Activated naive CD8-positive, alpha-beta T cell treated with anti-CD3 and anti-CD28 coated beads, Interleukin-2, amount 50 U/mL, for 24 hours (primary cell): ENCODE results near the gene GRM1.

Experiments
- ATAC-seq: fragments of 150-1000 bp; cut with Tn5 transposase; one replicate; pipeline ENCODE4 v1.10.0; 2021
- DNase-seq: peaks from one replicate; pipeline ENCODE4 v3.0.0; 2021
- H3K27ac Mint-ChIP-seq: one replicate; pipeline ENCODE4 v1.8.0; 2021; ENCODE audit warnings: mild to moderate bottlenecking, mixed read lengths
- H3K27me3 Mint-ChIP-seq: one replicate; pipeline ENCODE4 v1.8.0; 2021; ENCODE audit warnings: mixed read lengths
- H3K36me3 Mint-ChIP-seq: one replicate; pipeline ENCODE4 v1.8.0; 2021; ENCODE audit warnings: low read depth, mixed read lengths
- H3K4me1 Mint-ChIP-seq: one replicate; pipeline ENCODE4 v1.8.0; 2021; ENCODE audit warnings: mixed read lengths
- H3K4me3 Mint-ChIP-seq: one replicate; pipeline ENCODE4 v1.8.0; 2021; ENCODE audit warnings: mild to moderate bottlenecking, moderate library complexity, mixed read lengths
- H3K9me3 Mint-ChIP-seq: one replicate; pipeline ENCODE4 v1.8.0; 2021; ENCODE audit warnings: mixed read lengths

Gene GRM1

DNA sequence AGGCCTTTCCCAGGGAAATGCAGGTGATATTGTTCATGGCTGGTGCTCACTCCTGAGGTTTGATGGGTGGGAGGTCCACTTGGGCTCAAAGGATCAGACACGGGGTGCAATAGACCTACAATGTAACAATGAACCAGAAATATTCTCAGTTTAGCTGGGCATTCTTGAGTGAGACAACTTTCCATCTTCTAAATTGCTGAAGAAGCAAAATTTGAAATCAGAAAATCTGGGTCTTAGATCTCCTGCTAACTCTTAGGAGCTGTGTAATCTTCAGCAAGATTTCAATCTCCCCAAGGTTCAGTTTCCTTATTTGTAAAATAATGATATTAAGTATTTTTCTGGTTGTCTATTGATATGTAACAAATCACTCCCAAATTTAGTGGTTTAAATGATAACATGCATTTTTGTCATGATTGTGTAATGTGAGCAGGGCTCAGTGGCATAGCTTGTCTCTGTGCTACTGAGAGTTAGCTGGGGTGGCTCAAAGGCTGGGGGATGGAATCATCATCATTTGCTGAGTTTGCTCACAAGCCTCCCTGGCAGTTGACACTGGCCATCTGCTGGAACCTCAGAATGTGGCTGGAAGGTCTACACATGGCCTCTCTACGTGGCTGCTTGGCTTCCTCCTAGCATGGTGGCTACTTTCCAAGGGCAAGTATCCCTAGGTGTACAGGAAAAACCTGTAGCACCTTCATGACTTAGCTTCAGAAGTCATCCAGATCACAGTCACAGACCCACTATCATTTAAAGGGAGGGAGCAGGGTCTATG lies 98.8 kb downstream of the GRM1 start:
- Mint-ChIP-seq H3K9me3 (no peaks in the 10 kb centered on the region), H3K4me3 (no peak overlapping the region), H3K27me3 (peaks cover 5% of the 10 kb centered on the region), H3K4me1 (no peaks in the 10 kb centered on the region), H3K36me3 (no peaks in the 10 kb centered on the region), H3K27ac (no peak overlapping the region)
- no peak for ATAC-seq
- no peak for DNase-seq

DNA sequence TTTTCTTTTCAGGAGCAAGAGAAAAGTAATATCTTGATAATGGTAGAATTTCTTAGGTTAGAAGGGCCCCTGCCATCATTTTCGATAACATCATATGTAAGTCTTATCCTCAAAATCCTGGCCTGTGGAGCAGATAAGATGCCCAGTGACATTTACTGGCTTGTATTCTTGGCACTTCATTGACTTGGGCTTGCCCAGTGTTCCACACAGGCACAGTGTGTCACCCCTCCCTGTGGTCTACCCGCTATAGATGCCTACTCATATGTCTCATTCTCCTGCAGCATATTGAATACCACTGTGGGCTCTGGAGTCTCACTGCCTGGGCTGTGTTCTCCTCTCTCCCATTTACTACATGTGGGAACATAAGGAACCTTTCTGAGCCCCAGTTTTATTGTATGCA lies 105.0 kb downstream of the GRM1 start:
- Mint-ChIP-seq H3K4me1 (no peaks in the 10 kb centered on the region), H3K4me3 (no peak overlapping the region), H3K36me3 (no peaks in the 10 kb centered on the region), H3K27ac (no peak overlapping the region), H3K27me3 (no peaks in the 10 kb centered on the region), H3K9me3 (peaks cover 6% of the 10 kb centered on the region)
- no peak for DNase-seq
- no peak for ATAC-seq

DNA sequence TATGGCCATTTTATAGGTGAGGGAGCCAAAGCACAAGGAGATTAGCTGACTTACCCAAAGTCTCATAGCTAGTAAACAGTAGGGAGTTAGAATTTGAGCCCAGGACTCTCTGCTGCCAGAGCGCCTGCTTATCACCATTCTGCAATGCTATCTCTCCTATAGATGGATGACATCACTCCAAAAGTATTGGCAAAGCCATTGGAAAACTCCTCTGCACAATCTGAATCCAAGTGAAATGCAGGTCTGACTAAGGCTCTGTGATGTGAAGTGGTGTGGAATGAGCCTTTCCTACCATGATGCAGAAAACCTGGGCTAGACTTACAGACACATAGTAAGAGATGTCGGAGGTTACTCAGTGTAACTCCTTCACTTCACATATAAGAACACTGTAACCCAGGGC lies 106.3 kb downstream of the GRM1 start:
- H3K4me3 Mint-ChIP-seq = no peak overlapping the region
- no peak for DNase-seq

DNA sequence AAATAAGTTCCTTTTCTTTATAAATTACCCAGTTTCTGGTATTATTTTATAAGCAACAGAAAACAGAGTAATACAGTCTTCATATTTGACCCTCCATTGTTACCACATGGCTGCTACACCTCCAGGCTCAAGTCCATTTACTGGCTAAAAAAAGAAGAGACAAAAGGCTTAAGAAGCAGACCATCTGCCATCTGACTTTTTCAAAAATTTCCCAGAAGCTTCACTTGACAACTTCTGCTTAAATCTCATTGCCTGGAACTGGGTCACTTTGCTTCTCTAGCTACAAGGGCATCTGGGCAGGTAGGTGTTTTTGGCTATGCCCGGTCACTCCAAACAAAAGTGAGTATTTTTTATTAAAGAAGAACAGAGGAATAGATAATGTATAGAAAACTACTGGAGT lies 118.0 kb downstream of the GRM1 start:
- H3K4me1 Mint-ChIP-seq = no peaks in the 10 kb centered on the region
- H3K36me3 Mint-ChIP-seq = no peaks in the 10 kb centered on the region
- DNase-seq (no peak), ATAC-seq (no peak)
- H3K27ac Mint-ChIP-seq = no peak overlapping the region
- no peak overlapping the region for H3K4me3 Mint-ChIP-seq
- no peaks in the 10 kb centered on the region for H3K9me3 Mint-ChIP-seq
- no peaks in the 10 kb centered on the region for H3K27me3 Mint-ChIP-seq

More for the DNA sequence above, 106.3 kb downstream of the GRM1 start:
- Mint-ChIP-seq H3K27me3 (no peaks in the 10 kb centered on the region), H3K9me3 (peaks cover 6% of the 10 kb centered on the region), H3K27ac (no peak overlapping the region), H3K4me1 (no peaks in the 10 kb centered on the region), H3K36me3 (no peaks in the 10 kb centered on the region)
- ATAC-seq = no peak

DNA sequence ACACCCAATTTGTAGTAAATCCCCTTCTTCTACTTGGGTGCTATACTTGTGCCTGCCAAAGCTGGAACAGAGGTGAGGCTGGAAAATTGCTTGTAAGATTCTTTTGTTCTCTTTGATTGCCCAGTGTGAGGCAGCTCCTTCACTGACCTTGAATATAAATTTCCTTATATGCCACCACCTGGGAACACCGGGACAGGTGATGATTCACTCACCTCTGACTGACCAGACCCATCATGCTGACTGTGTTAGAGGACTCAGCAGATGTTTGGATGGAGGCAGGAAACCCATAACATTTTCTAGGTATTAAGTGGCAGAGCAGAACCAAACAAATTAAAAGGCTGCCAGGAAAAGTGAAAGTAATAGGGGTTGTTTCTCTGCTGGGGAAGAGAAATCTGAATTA lies 120.9 kb downstream of the GRM1 start:
- DNase-seq (no peak), ATAC-seq (no peak)
- H3K9me3 Mint-ChIP-seq = no peaks in the 10 kb centered on the region
- no peaks in the 10 kb centered on the region for H3K4me1 Mint-ChIP-seq
- no peaks in the 10 kb centered on the region for H3K27me3 Mint-ChIP-seq
- H3K4me3 Mint-ChIP-seq = no peak overlapping the region
- no peaks in the 10 kb centered on the region for H3K36me3 Mint-ChIP-seq
- no peak overlapping the region for H3K27ac Mint-ChIP-seq

DNA sequence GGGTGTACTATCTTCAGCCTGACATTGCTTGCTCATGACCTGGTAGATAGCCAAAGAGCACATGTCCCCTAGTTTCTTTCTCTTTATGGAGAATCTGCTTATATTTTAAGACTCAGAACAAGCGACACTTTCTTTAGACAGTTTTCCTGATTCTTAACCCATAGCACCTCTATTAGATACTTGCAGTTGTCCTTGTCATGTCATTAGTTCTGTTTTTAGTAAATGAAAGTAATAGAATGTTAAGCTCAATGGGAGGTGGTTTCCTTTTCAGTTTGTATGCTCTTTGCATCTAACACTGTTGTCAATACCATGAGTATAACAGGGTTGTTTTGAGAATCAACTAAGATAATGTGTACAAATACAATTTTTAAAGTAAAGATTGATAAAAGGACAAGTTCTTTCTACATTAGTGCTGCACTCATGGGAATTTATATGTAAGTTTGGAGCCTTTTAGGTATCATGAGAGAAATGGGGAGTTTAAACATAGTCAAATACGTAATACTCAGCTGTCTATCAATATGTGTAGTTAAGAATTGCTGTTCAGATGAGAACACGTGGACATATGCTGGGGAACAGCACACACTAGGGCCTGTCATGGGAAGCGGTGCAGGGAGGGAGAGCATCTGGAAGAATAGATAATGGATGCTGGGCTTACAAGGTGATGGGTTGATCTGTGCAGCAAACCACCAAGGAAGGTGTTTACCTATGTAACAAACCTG lies 124.3 kb downstream of the GRM1 start:
- no peak for ATAC-seq
- Mint-ChIP-seq H3K36me3 (no peaks in the 10 kb centered on the region), H3K27ac (no peak overlapping the region), H3K27me3 (no peaks in the 10 kb centered on the region), H3K9me3 (no peaks in the 10 kb centered on the region), H3K4me1 (no peaks in the 10 kb centered on the region), H3K4me3 (no peak overlapping the region)
- no peak for DNase-seq

DNA sequence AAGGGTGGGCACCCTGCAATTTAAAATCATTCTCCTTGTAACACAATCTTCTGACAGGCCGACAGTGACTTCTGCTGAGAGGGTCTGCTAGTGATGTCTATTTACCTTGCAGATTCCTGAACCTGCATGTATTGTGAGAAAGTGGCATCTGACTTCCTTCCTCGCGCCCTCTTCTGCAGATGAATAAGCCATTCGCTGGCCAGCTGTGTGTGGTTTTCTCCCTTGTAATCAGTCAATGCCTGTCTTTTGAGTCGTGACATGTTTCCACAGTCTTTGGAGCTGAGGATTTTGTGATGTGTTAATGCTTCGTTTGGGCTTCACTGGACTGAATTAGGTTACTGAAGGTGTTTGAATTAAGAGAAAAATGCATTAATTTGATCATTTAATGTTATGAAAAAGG lies 125.3 kb downstream of the GRM1 start:
- Mint-ChIP-seq H3K4me3 (no peak overlapping the region), H3K36me3 (no peaks in the 10 kb centered on the region)
- DNase-seq = no peak

DNA sequence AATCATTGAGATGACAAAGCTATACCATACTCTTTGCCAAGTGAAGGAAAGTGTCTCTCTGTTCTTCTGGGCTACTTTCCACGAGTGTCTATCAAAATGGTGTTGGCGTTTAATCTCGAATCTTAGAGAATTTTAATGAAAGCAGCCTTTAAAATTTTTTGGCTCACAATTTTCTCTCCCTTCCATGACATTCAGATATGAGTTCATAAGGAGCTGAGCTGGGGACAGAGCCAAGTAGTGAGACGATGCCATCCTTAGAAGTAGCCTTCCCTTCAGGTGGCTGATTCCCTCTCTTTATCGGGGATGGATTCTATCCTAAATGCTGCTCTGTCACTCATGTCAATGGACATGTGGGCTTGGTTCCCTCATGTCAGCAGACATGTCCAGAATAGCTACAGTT lies 132.8 kb downstream of the GRM1 start:
- Mint-ChIP-seq H3K27ac (no peak overlapping the region), H3K4me1 (no peaks in the 10 kb centered on the region), H3K36me3 (no peaks in the 10 kb centered on the region), H3K27me3 (peaks cover 2% of the 10 kb centered on the region), H3K4me3 (no peak overlapping the region), H3K9me3 (no peaks in the 10 kb centered on the region)
- ATAC-seq (no peak), DNase-seq (no peak)

More for the DNA sequence above, 125.3 kb downstream of the GRM1 start:
- H3K4me1 Mint-ChIP-seq = no peaks in the 10 kb centered on the region
- no peaks in the 10 kb centered on the region for H3K9me3 Mint-ChIP-seq
- no peak for ATAC-seq
- H3K27me3 Mint-ChIP-seq = no peaks in the 10 kb centered on the region
- no peak overlapping the region for H3K27ac Mint-ChIP-seq

DNA sequence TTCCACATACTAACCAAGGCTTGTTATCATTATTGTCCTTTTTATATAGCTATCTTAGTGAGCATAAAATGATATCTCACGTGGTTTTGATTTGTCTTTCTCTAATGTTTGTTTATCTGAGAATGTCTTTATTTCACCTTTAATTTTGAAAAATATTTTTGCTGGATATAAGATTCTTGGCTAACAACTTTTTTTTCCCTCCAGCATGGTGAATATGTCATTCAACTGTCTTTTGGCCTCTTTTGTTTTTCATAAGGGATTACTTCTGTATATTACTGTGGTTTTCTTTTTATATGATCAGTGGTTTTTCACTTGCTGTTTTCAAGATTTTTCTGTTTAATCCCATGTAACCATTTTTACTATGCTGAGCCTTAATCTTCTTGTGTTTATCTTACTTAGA lies 141.0 kb downstream of the GRM1 start:
- no peaks in the 10 kb centered on the region for H3K27me3 Mint-ChIP-seq
- no peak overlapping the region for H3K27ac Mint-ChIP-seq
- H3K36me3 Mint-ChIP-seq = no peaks in the 10 kb centered on the region
- H3K9me3 Mint-ChIP-seq = peaks cover 20% of the 10 kb centered on the region
- no peaks in the 10 kb centered on the region for H3K4me1 Mint-ChIP-seq
- no peak overlapping the region for H3K4me3 Mint-ChIP-seq
- ATAC-seq (no peak), DNase-seq (no peak)

DNA sequence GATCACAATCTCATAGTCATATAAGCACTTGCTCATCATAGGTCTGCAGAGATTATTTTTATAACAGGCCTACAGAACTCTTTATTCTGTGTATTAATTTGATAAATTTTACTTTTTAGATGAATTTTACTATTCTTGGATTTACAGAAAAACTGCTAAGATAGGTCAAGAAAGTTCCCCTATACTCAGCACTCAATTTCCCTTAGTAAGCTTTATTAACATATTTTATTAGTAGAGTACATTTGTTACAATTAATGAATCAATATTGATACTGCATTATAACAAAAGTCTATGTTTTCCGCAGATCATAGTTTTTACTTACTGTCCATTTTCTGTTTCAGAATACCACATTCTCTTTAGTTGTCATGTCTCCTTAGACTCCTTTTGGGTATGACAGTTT lies 148.9 kb downstream of the GRM1 start:
- DNase-seq (no peak), ATAC-seq (no peak)
- H3K9me3 Mint-ChIP-seq = no peaks in the 10 kb centered on the region
- no peaks in the 10 kb centered on the region for H3K36me3 Mint-ChIP-seq
- no peak overlapping the region for H3K27ac Mint-ChIP-seq
- H3K4me1 Mint-ChIP-seq = no peaks in the 10 kb centered on the region
- H3K4me3 Mint-ChIP-seq = no peak overlapping the region
- no peaks in the 10 kb centered on the region for H3K27me3 Mint-ChIP-seq

DNA sequence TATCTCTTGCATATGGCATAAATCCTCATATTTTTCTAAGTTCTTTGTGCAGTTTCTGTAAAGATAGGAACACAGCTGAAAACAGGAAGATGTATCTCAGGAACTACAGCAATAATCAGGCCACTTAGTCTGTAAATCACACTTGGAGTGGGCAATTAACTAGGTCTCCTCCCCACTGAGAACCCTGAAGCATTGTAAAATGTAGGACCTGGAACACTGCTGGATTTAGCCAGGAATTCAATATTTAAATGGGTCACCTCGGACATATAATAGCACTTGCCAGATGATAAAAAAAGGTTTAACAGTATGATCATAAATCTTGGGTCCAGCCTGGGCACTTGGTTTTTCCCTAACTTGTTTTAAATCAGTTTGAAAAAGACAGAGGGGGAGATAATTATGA lies 155.0 kb downstream of the GRM1 start:
- no peak for ATAC-seq
- Mint-ChIP-seq H3K27me3 (no peaks in the 10 kb centered on the region), H3K9me3 (no peaks in the 10 kb centered on the region), H3K36me3 (no peaks in the 10 kb centered on the region), H3K4me1 (no peaks in the 10 kb centered on the region), H3K27ac (no peak overlapping the region), H3K4me3 (no peak overlapping the region)
- no peak for DNase-seq

DNA sequence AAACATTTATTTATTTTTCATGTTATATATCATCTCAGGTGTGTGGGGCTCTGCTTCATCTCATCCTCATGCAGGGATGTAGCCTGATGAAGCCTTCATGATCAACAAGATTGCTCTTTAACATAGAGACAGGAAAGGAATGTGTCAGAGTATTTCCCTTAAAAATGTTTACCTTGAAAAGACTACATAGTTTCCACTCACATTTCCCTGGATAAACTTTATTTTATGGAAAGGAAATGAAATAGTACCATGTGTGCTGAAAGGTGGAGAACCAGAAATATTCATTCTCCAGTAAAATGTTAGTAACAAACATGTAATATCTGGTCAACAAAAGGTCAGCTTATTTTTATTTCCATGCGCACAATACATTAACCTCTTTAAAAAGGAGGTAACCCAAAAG lies 155.8 kb downstream of the GRM1 start:
- no peaks in the 10 kb centered on the region for H3K4me1 Mint-ChIP-seq
- ATAC-seq (no peak), DNase-seq (no peak)
- no peaks in the 10 kb centered on the region for H3K27me3 Mint-ChIP-seq
- H3K9me3 Mint-ChIP-seq = no peaks in the 10 kb centered on the region
- H3K27ac Mint-ChIP-seq = no peak overlapping the region
- no peaks in the 10 kb centered on the region for H3K36me3 Mint-ChIP-seq
- no peak overlapping the region for H3K4me3 Mint-ChIP-seq

DNA sequence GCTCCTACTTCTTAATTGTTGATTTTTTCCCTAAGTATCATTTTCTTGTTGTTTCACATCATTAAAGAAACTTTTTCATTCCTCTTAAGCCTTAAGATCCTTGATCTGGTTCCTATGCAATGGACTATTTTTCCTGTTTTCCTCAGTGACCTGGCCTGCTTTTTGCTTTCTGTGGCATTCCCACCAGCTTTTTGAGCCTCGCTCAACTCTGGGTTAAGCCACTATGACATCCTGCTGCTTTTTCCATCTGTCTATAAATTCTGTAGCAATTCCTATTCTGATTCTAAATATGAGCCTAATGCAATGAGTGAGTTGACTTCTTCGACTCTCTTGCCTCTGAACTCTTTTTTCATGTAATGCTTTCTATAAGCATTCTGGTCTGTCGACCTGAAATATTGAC lies 160.3 kb downstream of the GRM1 start:
- Mint-ChIP-seq H3K36me3 (no peaks in the 10 kb centered on the region), H3K27me3 (no peaks in the 10 kb centered on the region), H3K9me3 (no peaks in the 10 kb centered on the region), H3K4me1 (no peaks in the 10 kb centered on the region), H3K27ac (no peak overlapping the region), H3K4me3 (no peak overlapping the region)
- ATAC-seq = no peak
- DNase-seq = no peak

DNA sequence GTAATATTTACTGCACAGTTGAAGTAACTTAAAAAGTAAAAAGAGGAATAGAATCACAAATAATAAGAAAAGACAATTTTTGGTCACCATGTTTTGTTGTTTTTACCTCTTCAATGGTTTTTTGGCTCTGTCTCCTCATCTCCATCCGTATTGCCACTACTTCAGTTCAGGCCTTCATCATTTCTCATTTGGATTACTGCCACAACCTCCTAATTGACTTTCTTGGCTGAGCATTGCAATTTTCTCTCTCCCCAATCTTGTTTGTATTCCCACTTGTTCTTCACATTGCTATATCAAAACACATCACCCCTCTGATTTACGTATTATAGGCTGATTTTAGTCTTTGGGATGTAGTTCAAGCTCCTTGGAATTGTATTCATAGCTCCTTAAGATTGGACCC lies 161.7 kb downstream of the GRM1 start:
- no peak for ATAC-seq
- DNase-seq = no peak
- H3K27me3 Mint-ChIP-seq = no peaks in the 10 kb centered on the region
- H3K9me3 Mint-ChIP-seq = no peaks in the 10 kb centered on the region
- H3K4me3 Mint-ChIP-seq = no peak overlapping the region
- no peaks in the 10 kb centered on the region for H3K36me3 Mint-ChIP-seq
- no peaks in the 10 kb centered on the region for H3K4me1 Mint-ChIP-seq
- no peak overlapping the region for H3K27ac Mint-ChIP-seq

DNA sequence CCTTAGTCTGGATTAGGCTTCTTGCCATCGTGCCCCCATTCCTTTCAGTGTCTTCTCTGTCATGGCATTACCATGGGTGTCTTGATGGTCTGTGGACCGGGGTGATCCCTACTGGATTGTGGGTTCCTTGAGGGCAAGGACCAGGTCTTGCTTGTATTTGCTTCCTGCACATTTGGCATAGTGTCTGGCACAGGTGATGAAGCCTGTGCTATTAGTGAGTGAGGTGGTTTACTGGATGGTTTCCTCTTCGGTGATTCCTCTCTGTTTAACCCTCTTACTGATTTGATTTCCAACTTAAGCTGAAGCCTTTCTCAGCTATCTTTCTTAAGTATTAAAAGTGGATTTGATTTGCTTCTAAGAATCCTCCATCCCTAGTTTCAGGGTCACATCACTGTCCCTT lies 162.3 kb downstream of the GRM1 start:
- Mint-ChIP-seq H3K4me3 (no peak overlapping the region), H3K27ac (no peak overlapping the region), H3K27me3 (no peaks in the 10 kb centered on the region), H3K36me3 (no peaks in the 10 kb centered on the region), H3K9me3 (no peaks in the 10 kb centered on the region), H3K4me1 (no peaks in the 10 kb centered on the region)
- no peak for DNase-seq
- ATAC-seq = no peak
